GM21515 (cell line): ENCODE results near the gene C13orf46.
A peak's percentile ranks its signal among the peaks of the same experiment; 100 is the strongest.

Experiments used
- ATAC-seq: cut with Tn5 transposase; IDR thresholded peaks from one replicate; pipeline ENCODE4 v1.9.1; 2021; ENCODE audit not compliant: unreplicated experiment

C13orf46 gene

GRCh38 chr13:113958373-113958772 is 15.5 kb downstream of the C13orf46 start:
- ATAC-seq = no peak

DNA sequence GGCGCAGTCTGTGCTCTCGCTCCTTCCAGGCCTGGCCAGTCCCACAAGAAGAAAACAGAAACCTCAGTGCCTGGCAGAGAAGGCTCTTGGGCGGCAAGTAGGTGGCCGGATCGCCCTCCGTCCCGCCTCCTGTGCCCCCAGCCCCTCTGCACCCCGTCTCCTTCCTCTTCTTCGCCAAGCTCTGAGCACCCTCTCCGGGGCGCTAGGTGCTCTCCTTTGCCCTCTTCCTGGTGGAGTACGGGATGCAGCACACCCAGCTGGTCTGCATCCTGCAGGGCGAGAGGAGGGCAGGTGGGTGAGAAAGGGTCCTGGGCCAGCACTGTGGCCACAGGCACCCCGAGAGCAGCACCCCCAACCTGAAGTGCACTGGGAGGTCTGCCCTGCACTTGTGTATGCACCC is 17.3 kb downstream of the C13orf46 start:
- ATAC-seq = no peak

- ATAC-seq = no peak
These were observed 18.2 kb downstream of the C13orf46 start for GRCh38 chr13:113955691-113956090.

- no peak for ATAC-seq
These were observed 18.6 kb downstream of the C13orf46 start for GRCh38 chr13:113955235-113955634.

DNA sequence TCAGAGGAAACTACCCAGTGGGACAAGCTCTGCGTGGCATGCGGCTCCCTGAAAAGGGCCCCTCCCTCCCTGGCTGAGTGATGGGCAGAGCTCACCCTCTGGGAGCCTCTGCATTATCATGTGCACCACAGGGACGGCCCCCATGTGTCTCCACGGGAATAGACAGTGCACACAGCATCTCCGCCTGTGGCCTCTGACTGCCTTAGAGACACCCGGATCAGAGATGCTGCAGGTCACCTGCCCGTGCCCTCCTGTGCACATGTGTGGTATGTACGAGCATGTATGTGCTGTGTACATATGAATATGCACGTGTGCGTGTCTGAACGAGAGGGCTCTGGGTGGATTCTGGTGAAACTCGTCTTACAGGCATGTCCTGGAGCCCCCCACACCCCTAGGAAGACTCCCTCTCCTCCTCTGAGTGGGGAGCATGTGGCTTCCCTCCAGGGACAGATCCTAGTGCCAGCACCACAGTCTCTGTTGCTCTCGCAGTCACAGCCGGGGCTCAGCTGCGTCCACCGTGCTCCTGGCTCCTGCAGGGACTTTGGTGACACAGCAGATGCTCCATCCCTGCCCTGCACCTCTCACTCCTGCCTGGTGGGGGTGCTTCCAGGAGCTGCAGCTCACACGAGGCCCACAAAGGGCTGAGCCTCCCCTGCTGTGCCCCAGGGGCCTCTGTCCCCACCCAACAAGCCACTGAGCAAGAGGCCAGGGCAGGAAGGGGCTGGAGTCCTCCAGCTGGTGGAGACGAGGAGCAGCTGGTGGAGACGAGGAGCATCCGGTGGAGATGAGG is 19.6 kb downstream of the C13orf46 start:
- no peak for ATAC-seq

DNA sequence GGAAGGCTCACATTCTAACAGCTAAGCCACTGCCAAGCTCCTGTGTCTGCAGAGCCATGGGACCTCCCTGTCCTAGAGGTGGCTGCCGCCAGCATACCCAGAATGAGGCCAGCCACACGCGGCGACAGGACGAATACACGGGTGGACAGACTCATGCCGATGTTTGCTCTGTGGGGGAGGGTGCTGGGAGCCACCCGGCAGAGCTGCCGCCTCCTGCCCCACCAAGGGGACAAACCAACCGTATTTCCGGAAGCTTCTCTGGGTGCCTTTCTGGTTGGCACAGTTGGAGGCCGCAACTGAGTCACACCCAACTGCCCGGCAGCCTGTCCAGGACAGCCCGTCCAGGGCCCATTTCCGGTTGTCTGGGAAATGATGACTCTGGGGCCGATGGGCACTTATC is 20.3 kb downstream of the C13orf46 start:
- ATAC-seq = no peak

DNA sequence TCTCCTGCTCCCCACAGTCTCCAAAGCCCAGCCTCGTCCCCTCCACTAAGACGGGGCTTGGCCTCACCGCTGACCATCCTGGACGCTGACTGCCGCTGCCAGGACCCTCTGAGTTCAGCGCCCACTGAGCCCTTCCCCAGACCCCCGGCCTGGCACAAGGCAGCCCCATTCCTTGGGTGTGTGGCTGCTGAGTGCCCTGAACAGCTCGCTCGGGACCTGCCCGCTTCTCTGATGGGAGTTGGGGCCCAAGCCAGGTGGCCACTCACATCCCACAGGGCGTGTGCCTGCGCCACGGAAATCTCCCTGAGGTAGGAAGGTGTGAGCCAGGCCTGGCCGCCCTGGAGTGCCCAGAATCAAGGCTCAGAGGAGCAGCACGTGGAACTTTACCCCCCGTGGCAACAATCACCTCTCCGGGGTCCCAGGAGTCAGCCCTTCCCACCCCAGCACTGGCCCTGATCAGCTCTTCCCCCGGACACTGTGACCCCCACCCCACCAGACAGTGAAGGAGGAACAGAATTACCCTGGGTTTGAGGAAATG is 20.8 kb downstream of the C13orf46 start:
- no peak for ATAC-seq

- no peak for ATAC-seq
These were observed 21.5 kb downstream of the C13orf46 start for GRCh38 chr13:113952151-113952982.

- ATAC-seq = peak; percentile 88
These were observed 22.5 kb downstream of the C13orf46 start for GRCh38 chr13:113951246-113951999.

DNA sequence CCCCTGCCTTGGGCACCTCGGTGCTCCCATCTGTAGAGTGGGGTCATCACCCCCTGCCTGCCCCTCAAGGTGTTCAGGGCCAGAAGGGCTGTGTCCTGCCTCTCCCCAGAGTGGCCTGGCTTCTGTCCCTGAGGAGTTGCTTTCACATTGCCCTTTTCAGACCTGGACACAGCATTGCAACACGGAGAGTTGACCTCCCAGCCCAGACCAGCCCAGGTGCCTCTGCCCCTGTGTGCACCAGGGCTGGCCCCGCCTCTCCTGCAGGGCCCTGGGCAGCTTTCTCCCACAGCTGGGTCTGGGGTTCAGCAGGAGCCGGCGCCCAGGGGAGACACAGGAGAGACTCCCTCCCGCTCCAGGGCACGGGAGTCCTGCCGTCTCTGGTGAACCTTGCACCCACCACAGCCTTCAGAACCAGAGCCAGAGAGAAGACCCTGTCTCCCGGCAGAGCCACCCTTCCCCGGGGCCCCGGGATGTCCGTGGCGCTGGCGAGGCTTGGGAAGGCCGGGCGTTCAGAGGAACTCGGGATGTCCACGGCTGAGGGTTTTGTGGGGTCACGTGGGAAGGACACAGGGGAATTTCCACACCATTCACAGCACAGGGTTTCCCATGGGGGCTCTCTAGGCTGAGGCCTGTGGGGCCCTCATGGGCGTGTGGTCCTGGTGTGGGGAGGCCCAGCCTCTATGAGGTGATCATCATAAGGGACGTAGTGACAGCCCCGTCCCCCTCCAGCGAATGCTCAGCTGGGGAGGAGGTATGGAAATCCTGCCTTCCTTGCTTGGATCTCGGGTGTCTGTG is 23.2 kb downstream of the C13orf46 start:
- no peak for ATAC-seq

DNA sequence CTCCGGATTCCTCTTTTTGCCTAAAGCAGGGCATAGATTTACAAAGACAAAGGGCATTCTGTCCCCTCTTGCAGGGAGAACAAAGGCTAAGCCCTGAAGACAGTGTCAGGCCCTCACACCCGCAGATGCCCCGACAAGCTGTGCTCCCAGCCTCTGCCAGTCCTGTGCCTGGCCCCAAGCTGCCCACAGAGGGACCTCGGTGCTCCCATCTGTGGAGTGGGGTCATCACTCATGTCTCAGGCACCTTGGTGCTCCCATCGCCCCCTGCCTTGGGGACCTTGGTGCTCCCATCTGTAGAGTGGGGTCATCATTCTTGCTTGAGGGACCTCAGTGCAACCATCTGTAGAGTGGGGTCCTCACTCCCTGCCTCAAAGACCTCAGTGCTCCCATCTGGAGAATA is 24.3 kb downstream of the C13orf46 start:
- no peak for ATAC-seq

GRCh38 chr13:113948034-113948742 is 25.7 kb downstream of the C13orf46 start:
- no peak for ATAC-seq

GRCh38 chr13:113947311-113948033 is 26.4 kb downstream of the C13orf46 start:
- ATAC-seq = no peak

- no peak for ATAC-seq
These were observed 27.3 kb downstream of the C13orf46 start for GRCh38 chr13:113946409-113947181.

- ATAC-seq = no peak
These were observed 27.9 kb downstream of the C13orf46 start for GRCh38 chr13:113945857-113946408.

DNA sequence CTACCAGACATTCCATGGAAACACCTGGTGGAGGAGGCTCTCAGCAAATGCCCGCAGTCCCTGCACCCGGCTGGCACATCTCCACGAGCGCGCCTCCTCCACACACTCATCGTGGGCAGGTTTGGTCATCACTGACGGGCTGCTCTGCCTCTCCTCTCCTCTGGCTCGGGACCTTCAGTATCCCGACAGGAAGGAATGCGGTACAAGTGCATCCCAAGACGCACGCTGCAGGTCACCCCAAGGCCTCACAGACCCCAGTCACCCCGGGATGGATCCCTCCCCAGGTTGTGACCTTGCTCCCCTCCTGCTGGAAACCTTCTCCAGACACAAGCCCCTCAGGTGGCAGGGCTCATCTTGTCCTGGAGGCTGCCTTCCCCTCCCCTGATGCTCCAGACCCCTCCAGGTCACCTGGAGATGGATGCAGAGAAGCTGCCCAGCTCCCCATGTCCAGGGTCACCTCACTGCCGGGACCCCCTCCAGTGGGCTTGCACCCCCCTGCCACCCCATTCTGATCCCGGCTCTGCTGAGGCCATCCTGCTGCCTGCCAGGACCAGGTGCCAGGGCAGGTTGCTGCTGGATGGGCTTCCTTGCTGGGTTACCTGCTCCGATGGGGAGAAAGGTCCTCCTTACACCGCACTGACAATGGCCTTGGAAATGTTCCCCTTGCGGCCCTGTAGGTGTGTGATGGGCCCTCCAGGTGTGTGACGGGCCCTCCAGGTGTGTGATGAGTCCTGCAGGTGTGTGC is 29.9 kb downstream of the C13orf46 start:
- ATAC-seq = no peak

- no peak for ATAC-seq
These were observed 31.2 kb downstream of the C13orf46 start for GRCh38 chr13:113942591-113943103.
